Glutamatergic neuron (in vitro differentiated cells): ENCODE data around the gene TXN. TPM values are rescaled to one million over a fixed set of nuclear protein-coding genes. Genes with fewer than 3 reads are reported as not detected.

Source experiments
- DNase-seq: peaks from one replicate; pipeline ENCODE4 v3.0.0; 2022
- H3K27ac Mint-ChIP-seq: one replicate; pipeline ENCODE4 v1.8.0; 2020; ENCODE audit warnings: mild to moderate bottlenecking, mixed read lengths, inconsistent platforms; ENCODE audit not compliant: unreplicated experiment
- H3K27me3 Mint-ChIP-seq: one replicate; pipeline ENCODE4 v1.8.0; 2020; ENCODE audit warnings: mild to moderate bottlenecking, moderate library complexity, mixed read lengths, inconsistent platforms; ENCODE audit not compliant: unreplicated experiment
- H3K36me3 Mint-ChIP-seq: one replicate; pipeline ENCODE4 v1.8.0; 2020; ENCODE audit warnings: mild to moderate bottlenecking, mixed read lengths, inconsistent platforms; ENCODE audit not compliant: unreplicated experiment
- H3K4me1 Mint-ChIP-seq: one replicate; pipeline ENCODE4 v1.8.0; 2020; ENCODE audit warnings: mild to moderate bottlenecking, low read depth, mixed read lengths, inconsistent platforms; ENCODE audit not compliant: unreplicated experiment
- H3K4me3 Mint-ChIP-seq: one replicate; pipeline ENCODE4 v1.8.0; 2020; ENCODE audit warnings: mild to moderate bottlenecking, mixed read lengths, inconsistent platforms; ENCODE audit not compliant: unreplicated experiment
- H3K9me3 Mint-ChIP-seq: one replicate; pipeline ENCODE4 v1.8.0; 2020; ENCODE audit warnings: mild to moderate bottlenecking, moderate library complexity, mixed read lengths, inconsistent platforms; ENCODE audit not compliant: unreplicated experiment
- CTCF ChIP-seq: fragments of 200-600 bp; sonication (generic); IDR thresholded peaks from one replicate; pipeline ENCODE4 v1.5.0; 2021; ENCODE audit not compliant: partially characterized antibody, unreplicated experiment
- total RNA-seq: library from RNA; stranded (reverse); fragmentation: NEBNext Ultra II Directional; extraction: Animal tissue kit (Norgen Biotek cat#: 25700); gene quantifications from one replicate; pipeline ENCODE4 v1.2.1, GENCODE V29; 2021; ENCODE audit not compliant: unreplicated experiment

TXN gene
- total RNA-seq, 1 donor from 2014 or later, result 165 TPM

GRCh38 chr9:110291921-110292557 lies 35.7 kb upstream of the TXN start:
- Mint-ChIP-seq H3K4me3 (no peak overlapping the region), H3K4me1 (no peaks in the 10 kb centered on the region), H3K36me3 (no peaks in the 10 kb centered on the region), H3K9me3 (no peaks in the 10 kb centered on the region), H3K27me3 (peaks cover 2% of the 10 kb centered on the region), H3K27ac (no peak overlapping the region)
- DNase-seq, result no peak
- TF ChIP-seq CTCF, result no peak

- no peak for DNase-seq
- Mint-ChIP-seq H3K27me3 (peaks cover 2% of the 10 kb centered on the region), H3K9me3 (no peaks in the 10 kb centered on the region), H3K36me3 (no peaks in the 10 kb centered on the region), H3K4me1 (no peaks in the 10 kb centered on the region), H3K27ac (no peak overlapping the region), H3K4me3 (no peak overlapping the region)
- TF ChIP-seq CTCF, result no peak
These were observed 33.7 kb upstream of the TXN start for GRCh38 chr9:110290001-110290400.

DNA sequence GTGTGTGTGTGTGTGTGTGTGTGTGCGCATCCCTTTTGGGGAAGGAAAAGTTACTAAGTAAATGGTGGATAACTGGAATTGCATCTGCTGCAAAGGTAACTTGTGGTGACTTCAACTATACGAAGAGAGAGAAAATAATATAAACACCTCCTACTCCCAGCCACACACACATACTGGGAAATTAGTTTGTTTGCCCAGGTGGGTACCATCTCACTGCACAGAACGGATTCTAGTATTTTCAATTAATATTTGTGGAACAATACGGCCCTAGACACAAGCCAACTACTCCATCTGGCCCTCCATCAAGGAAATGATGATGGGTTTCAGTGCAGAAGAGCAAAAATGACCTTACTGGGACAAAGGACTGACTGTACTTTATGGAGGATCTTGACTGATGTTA lies 32.2 kb upstream of the TXN start:
- Mint-ChIP-seq H3K4me1 (no peaks in the 10 kb centered on the region), H3K27me3 (peaks cover 2% of the 10 kb centered on the region), H3K9me3 (no peaks in the 10 kb centered on the region), H3K27ac (no peak overlapping the region), H3K4me3 (no peak overlapping the region), H3K36me3 (no peaks in the 10 kb centered on the region)
- DNase-seq, result no peak
- TF ChIP-seq CTCF, result no peak

DNA sequence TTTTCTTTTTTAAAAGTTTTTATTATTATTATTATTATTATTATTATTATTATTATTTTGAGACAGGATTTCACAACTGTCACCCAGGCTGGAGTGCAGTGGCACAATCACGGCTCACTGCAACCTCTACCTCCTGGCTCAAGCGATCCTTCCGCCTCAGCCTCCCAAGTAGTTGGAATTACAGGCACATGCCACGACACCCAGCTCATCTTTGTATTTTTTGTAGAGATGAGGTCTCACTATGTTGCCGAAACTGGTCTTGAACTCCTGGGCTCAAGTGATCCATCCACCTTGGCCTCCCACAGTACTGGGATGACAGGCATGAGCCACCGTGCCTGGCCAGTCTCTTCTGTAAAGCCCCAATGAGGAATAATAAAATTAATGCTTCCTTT lies 31.0 kb upstream of the TXN start:
- no peaks in the 10 kb centered on the region for H3K4me1 Mint-ChIP-seq
- no peak for TF ChIP-seq CTCF
- DNase-seq, result no peak
- H3K4me3 Mint-ChIP-seq, result no peak overlapping the region
- no peak overlapping the region for H3K27ac Mint-ChIP-seq
- H3K36me3 Mint-ChIP-seq, result no peaks in the 10 kb centered on the region
- no peaks in the 10 kb centered on the region for H3K9me3 Mint-ChIP-seq
- H3K27me3 Mint-ChIP-seq, result no peaks in the 10 kb centered on the region

- no peaks in the 10 kb centered on the region for H3K9me3 Mint-ChIP-seq
- H3K27me3 Mint-ChIP-seq, result no peaks in the 10 kb centered on the region
- no peak overlapping the region for H3K27ac Mint-ChIP-seq
- H3K36me3 Mint-ChIP-seq, result no peaks in the 10 kb centered on the region
- H3K4me1 Mint-ChIP-seq, result no peaks in the 10 kb centered on the region
- H3K4me3 Mint-ChIP-seq, result no peak overlapping the region
- no peak for DNase-seq
- no peak for TF ChIP-seq CTCF
These were observed 28.0 kb upstream of the TXN start for GRCh38 chr9:110284211-110284844.
